ENCODE measurements around the gene LYST.

LYST gene

GRCh38 chr1:235844776-235845175 lies 21.9 kb downstream of the LYST start:
- peak overlapping the region; percentile 15; the same call in 1 of the 2 replicates for H3K27ac ChIP-seq
- POLR2A ChIA-PET (ENCODE audit: low non-redundant PET) = no interaction called here
- CTCF ChIA-PET = interaction anchor here (0.6 to 0.7 kb wide), 2 partner anchors 26 to 193 kb away, joined by 3 to 4 read pairs; no protein-coding TSS in a partner anchor
- no peak for TF ChIP-seq CTCF (conservative IDR thresholded peaks at IDR 0.05; ENCODE audit: low read depth)
- DNase-seq (ENCODE audit: low spot score) = no peak

GRCh38 chr1:235843461-235843961 lies 23.2 kb downstream of the LYST start:
- ChIA-PET POLR2A (ENCODE audit: low non-redundant PET) (no interaction called here), CTCF (interaction anchor here (0.5 to 0.9 kb wide), 4 partner anchors 125 to 582 kb away, joined by 4 to 7 read pairs (median 5); no protein-coding TSS in a partner anchor)
- no peak overlapping the region for H3K27ac ChIP-seq
- peak; percentile 58 for TF ChIP-seq CTCF (conservative IDR thresholded peaks at IDR 0.05; ENCODE audit: low read depth)
- peak; percentile 20 for DNase-seq (ENCODE audit: low spot score)

GRCh38 chr1:235841938-235842545 lies 24.7 kb downstream of the LYST start:
- DNase-seq (ENCODE audit: low spot score) = no peak
- ChIA-PET CTCF (interaction anchor here (0.6 kb wide), 2 partner anchors 129 to 226 kb away, joined by 3 read pairs; no protein-coding TSS in a partner anchor), POLR2A (ENCODE audit: low non-redundant PET) (no interaction called here)
- TF ChIP-seq CTCF (conservative IDR thresholded peaks at IDR 0.05; ENCODE audit: low read depth) = no peak
- no peak overlapping the region for H3K27ac ChIP-seq

- H3K27ac ChIP-seq = no peak overlapping the region
- ChIA-PET POLR2A (ENCODE audit: low non-redundant PET) (no interaction called here), CTCF (interaction anchor here (0.6 to 1.6 kb wide), 3 partner anchors 28 to 134 kb away, joined by 3 to 6 read pairs (median 3); no protein-coding TSS in a partner anchor)
- TF ChIP-seq CTCF (conservative IDR thresholded peaks at IDR 0.05; ENCODE audit: low read depth) = no peak
- DNase-seq (ENCODE audit: low spot score) = no peak
Measured at GRCh38 chr1:235838021-235838420, 28.7 kb downstream of the LYST start.

- CTCF ChIA-PET = no interaction called here
- no peak for TF ChIP-seq CTCF (conservative IDR thresholded peaks at IDR 0.05; ENCODE audit: low read depth)
- DNase-seq (ENCODE audit: low spot score) = no peak
Measured at GRCh38 chr1:235835226-235835625, 31.5 kb downstream of the LYST start.

GRCh38 chr1:235834620-235835019 lies 32.1 kb downstream of the LYST start:
- no peak overlapping the region for H3K27ac ChIP-seq
- DNase-seq (ENCODE audit: low spot score) = no peak
- CTCF ChIA-PET = no interaction called here
- POLR2A ChIA-PET (ENCODE audit: low non-redundant PET) = no interaction called here
- no peak for TF ChIP-seq CTCF (conservative IDR thresholded peaks at IDR 0.05; ENCODE audit: low read depth)

More at GRCh38 chr1:235835226-235835625, 31.5 kb downstream of the LYST start:
- no peak overlapping the region for H3K27ac ChIP-seq
- POLR2A ChIA-PET (ENCODE audit: low non-redundant PET) = no interaction called here
